Stimulated activated CD4-positive, alpha-beta T cell treated with anti-CD3 and anti-CD28 coated beads, Interleukin-4, amount 100 ng/mL, for 1 hour (primary cell): Measurements from ENCODE around the gene FKBP1B.
"Not testable (repeated sequence)": the region's sequence is repeated elsewhere in the genome, so short reads cannot be mapped to it uniquely, and the experiment has no call there.

Source experiments
- DNase-seq: peaks from one replicate; pipeline ENCODE4 v3.0.0-alpha.2; 2020

Gene FKBP1B

GRCh38 chr2:24073816-24074215 is 24.3 kb downstream of the FKBP1B start:
- no peak for DNase-seq

DNA sequence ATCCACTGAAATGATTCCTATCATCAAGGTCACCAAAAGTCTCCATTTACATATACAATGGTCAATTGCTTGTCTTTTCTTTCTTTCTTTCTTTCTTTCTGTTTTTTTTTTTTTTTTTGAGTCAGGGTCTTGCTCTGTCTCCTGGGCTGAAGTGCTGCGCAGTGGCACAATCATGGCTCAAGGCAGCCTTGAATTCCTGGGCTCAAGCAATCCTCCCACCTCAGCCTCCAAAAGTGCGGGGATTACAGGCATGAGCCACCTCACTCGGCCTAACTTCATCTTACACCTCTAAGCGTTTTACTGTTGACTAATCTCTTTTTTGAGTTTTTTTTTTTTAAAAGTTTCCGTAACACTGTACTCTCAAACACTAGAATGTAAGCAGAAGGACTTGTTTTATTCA is 25.7 kb downstream of the FKBP1B start:
- no peak for DNase-seq

DNA sequence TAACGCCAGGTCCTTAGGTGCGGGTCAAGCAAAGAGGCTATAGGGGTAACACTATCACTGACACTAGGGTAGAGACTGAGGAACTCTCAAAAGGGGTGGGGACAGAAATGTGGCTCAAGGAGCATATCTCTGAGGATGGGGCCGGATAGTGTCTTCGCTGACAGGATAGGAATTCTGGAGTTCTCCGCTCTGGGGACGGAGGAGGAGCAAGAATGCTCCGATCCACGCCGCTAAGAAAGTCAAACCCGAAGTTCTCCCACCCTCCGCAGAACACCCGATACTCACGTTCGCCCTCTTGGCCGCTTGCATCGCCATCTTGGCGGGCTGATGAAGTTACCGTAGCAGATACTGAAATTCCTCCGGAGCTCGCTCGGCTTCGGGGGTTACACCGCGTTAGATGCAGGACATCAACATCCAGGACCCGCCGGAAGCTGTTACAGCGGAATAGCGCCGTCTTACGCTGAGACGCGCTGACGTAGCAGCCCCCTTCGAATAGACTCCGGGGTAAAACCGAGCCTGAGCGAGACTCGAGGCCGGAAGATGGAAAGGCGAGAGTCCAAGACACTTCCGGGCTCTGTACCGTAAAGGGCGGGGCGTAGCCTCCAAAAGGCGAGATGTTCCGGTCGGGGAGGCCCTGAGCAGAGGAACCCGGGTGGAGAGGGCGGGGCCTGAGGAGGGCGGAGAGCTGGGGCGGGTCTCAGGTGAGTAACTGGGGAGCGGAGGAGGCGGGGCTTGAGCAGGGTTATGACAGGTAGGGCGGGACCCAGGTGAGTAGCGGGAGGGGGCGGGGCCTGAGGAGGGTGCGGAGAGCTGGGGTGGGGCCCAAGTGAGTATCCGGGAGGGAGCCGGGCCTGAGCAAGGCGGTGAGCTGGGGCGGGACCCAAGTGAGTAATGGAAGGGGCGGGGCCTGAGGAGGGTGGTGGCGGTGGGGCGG is 26.6 kb downstream of the FKBP1B start, which contains the start of gene SF3B6:
SF3B6 (minus strand) TSS at position 412 of the 934 bp plus-strand sequence; CDS start at position 315, 97 bp downstream.
- DNase-seq = peak; percentile 99

DNA sequence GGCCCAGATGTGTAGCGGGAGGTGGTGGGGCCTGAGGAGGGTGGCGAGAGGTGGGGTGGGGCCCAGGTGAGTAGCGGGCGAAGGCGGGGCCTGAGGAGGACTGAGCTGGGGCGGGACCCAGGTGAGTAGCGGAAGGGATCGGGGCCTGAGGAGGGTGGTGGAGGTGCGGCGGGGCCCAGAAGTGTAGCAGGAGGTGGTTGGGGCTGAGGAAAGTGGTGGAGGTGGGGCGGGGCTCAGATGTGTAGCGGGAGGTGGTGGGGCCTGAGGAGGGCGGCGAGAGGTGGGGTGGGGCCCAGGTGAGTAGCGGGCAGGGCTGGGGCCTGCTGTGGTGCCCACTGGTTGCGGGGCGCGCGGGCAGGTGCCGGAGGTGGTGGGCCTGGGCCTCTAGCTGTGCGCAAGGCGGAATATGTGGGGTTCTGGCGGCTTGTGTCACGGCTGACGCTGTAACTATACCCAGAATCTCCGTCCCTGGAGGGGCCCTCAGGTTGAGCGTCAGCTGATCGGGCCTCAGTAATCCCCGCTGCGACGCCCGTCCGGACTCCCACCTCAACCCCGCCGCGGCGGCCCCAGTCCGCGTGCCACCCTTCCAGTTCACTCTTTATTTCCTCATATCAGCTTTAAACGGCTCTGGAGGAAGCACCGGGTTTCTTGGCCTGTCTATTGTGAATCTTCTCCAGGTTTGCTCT is 27.5 kb downstream of the FKBP1B start:
- no peak for DNase-seq

DNA sequence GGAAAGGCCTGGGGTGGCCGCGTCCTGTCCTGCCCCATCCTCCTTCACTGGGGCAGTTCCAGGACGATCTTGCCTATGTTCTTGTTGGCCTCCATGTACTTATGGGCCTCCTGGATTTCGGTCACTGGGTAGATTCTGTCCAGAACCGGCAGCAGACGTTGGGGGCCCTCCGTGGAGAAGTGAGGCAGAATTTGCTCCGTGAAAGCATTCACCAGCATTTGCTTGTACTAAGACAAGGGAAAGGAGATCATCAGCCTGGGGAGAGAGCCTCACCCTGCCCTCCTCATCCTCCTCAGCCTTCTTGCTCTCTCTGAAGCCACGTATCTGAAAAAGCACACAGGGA is 28.0 kb downstream of the FKBP1B start:
- no peak for DNase-seq

- DNase-seq = no peak
Measured at GRCh38 chr2:24077879-24078278, 28.3 kb downstream of the FKBP1B start.

- no peak for DNase-seq
Measured at GRCh38 chr2:24080701-24081100, 31.2 kb downstream of the FKBP1B start.

DNA sequence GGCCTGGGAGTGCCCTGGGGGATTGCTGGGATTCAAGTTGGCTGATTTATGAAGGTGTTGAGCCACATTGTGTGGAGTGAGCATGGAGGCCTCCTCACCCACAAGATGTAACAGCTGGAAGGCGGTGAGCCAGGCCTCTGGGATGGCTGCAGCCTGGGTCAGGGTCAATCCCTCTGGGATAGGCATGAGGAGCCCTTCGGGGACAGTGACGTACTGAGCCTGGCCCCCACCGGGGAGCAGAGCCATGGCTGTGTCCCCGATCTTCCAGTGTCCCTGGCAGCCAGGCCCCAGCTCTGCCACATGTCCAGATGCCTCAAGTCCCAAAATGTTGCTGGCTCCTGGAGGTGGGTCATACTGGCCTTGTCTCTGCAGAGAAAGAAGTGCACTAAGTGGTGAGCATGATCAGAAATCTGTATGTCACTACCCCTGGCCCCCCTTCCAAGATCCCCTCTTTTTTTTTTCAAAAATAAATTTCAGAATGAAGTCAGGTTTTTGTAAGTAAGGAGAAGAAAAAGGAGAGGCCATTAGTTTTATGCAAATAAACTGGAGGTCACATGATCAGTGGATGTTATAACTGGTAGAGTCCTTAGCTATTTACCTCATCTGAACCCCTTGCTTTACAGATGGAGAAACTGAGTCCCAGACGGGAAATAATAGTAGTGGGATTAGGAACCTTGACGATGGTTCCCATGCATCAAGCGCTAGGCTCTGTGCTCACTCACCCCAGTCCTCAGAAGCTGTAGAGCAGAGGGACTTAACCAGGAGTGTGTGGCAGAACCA is 33.4 kb downstream of the FKBP1B start:
- DNase-seq = no peak

GRCh38 chr2:24083567-24084385 is 34.2 kb downstream of the FKBP1B start:
- DNase-seq = no peak

DNA sequence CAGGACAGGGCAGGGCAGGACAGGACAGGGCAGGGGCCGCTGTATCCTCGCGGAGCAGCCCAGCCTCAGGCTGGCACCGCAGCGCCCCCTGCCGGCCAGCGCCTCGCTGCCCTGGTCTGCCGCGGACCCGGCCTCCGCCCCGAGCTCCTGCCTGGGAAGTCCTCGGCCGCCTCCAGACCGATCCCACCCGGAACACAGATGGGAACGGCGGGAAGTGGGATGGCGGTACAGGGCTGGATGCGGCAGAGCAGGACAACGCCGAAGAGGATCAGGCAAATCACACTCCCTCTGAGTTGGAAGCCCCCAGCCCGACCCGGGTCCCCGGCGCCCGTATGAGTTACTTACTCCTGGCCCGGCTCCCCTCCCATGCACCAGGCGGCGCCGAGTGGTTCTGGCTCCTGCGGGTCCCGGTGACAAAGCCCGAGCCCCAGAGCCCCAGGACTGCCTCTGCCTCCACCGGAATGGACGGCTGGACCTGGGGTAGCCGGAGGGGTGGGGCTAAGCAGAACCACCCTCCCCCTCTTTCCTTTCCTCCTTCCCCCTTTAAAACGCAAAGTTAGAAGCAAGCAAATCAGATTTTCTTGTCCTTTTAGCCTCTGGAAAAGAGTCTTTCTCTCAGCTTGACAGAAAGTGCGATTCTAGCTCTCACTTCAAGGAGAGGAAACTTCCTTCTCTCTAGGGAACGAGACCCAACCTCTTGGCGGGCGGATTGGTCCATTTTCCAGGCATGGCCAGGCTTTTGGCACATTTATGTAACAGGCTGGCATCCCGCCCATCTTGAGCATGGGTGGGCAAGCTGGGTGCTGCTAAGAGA is 35.1 kb downstream of the FKBP1B start, which contains the start of gene TP53I3:
TP53I3 (minus strand) TSS at position 449 of the 814 bp plus-strand sequence. CDS start 508 bp downstream, outside the sequence.
- peak; percentile 83 for DNase-seq

GRCh38 chr2:24085200-24085489 is 35.6 kb downstream of the FKBP1B start:
- DNase-seq = no peak

DNA sequence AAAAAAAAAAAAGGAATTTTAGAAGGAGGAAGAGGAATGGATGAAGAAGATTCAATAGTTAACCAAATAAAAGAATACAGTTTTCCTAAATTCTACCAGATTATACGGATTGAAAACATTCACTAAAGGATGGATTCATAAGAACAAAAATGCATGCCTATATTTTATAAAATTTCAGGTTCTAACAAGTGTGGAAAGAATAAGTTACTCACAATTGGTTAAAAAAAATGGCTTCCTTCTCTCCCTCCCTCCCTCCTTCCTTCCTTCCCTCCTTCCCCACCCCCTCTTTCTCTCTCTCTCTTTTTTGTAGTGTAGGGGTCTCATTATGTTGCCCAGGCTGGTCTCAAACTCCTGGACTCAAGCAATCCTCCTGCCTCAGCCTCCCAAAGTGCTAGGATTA is 36.7 kb downstream of the FKBP1B start:
- DNase-seq = no peak

DNA sequence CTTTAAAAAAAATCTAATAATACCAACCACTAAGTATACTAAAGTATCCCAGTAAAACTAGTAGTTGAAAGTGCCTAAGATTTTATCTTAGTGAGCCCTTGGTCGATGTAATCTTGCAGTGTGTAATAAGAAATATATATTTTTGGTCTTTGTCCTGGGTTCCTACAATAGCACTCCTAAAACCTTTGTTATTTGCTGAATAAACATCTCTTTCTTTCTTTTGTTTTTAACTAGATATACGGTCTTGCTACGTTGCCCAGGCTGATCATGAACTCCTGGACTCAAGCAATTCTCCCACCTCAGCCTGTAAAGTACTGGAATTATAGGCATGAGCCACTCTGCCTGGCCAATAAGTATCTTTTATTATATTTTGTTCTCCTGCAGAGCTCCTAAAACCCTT is 37.5 kb downstream of the FKBP1B start:
- DNase-seq = no peak

DNA sequence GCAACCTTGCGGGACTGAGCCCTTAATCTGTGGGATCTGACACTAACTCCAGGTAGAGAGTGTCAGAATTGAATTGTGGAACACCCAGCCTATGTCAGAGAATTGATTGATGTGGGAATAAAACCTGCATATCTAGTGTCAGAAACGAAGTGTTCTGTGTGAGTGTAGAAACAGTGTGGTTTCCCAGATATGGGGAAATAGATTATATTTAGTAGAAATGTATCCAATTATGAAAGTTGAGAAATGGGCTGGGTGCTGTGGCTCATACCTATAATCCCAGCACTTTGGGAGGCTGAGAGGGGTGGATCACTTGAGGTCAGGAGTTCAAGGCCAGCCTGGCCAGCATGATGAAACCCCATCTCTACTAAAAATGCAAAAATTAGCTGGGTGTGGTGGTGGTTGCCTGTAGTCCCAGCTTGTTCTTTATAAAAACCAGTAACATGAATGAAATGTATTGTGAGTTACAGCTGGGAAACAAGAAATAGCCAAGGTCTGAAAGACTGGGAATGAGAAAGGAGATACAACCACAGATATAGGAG is 39.3 kb downstream of the FKBP1B start:
- no peak for DNase-seq

DNA sequence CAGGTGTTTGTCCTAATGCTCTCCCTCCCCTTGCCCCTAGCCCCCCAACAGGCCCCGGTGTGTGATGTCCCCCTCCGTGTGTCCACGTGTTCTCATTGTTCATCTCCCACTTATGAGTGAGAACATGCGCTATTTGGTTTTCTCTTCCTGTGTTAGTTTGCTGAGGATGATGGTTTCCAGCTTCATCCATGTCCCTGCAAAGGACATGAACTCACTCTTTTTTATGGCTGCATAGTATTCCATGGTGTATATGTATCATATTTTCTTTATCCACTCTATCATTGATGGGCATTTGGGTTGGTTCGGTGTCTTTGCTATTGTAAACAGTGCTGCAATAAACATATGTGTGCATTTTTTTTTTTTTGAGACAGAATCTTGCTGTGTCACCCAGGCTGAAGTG is 43.7 kb downstream of the FKBP1B start:
- not testable (repeated sequence) for DNase-seq

DNA sequence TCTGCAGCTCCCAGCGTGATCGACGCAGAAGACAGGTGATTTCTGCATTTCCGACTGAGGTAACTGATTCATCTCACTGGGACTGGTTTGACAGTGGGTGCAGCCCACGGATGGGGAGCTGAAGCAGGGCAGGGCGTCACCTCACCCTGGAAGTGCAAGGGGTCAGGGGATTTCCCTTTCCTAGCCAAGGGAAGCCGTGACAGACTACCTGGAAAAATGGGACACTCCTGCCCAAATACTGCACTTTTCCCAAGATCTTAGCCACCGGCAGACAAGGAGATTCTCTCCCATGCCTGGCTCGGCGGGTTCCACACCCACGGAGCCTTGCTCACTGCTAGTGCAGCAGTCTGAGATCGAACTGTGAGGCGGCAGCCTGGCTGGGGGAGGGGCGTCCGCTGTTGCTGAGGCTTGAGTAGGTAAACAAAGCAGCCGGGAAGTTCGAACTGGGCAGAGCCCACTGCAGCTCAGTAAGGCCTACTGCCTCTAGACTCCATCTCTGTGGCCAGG is 45.7 kb downstream of the FKBP1B start:
- DNase-seq = not testable (repeated sequence)

GRCh38 chr2:24100732-24101131 is 51.2 kb downstream of the FKBP1B start:
- DNase-seq = not testable (repeated sequence)

- DNase-seq = no peak
Measured at GRCh38 chr2:24101992-24102391, 52.5 kb downstream of the FKBP1B start.

DNA sequence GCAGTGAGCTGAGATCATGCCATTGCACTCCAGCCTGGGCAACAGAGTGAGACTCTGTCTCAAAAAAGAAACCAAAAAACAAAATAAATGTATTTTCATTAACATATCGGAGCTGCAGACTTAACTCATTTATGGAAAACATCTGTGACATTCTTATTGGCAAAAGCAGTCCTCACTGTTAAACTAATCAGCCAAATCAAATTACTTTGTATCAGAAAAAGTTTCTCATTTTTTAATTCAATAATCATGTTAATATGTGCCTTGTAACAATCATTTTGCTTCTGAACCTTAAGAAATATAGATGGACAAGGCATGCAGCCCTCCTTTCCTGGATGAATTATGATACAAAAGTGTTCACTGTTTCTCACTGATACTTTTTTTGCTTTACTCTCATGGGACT is 53.1 kb downstream of the FKBP1B start:
- DNase-seq = no peak

GRCh38 chr2:24104110-24104650 is 54.6 kb downstream of the FKBP1B start:
- no peak for DNase-seq

GRCh38 chr2:24104906-24105305 is 55.4 kb downstream of the FKBP1B start:
- no peak for DNase-seq
